Ishikawa (cell line): ENCODE measurements around the gene PLXNA4.

Experiments used
- CEBPB ChIP-seq: IDR thresholded peaks from 2 replicates; pipeline ENCODE4 v1.6.1; 2012
- CREB1 ChIP-seq: IDR thresholded peaks from 2 replicates; pipeline ENCODE4 v1.6.1; 2012; ENCODE audit warnings: low read depth
- EGR1 ChIP-seq: IDR thresholded peaks from 2 replicates; pipeline ENCODE4 v1.6.1; 2012
- EP300 ChIP-seq: IDR thresholded peaks from 2 replicates; pipeline ENCODE4 v1.6.1; 2012; ENCODE audit warnings: borderline replicate concordance
- FOXM1 ChIP-seq: IDR thresholded peaks from 2 replicates; pipeline ENCODE4 v1.6.1; 2012; ENCODE audit warnings: low read depth, borderline replicate concordance
- MAX ChIP-seq: IDR thresholded peaks from 2 replicates; pipeline ENCODE4 v1.6.1; 2012
- NFIC ChIP-seq: IDR thresholded peaks from 2 replicates; pipeline ENCODE4 v1.6.1; 2012
- RAD21 ChIP-seq: IDR thresholded peaks from 2 replicates; pipeline ENCODE4 v1.6.1; 2012; ENCODE audit warnings: low read depth
- REST ChIP-seq: IDR thresholded peaks from 2 replicates; pipeline ENCODE4 v1.6.1; 2012; ENCODE audit warnings: low read depth, mild to moderate bottlenecking
- TAF1 ChIP-seq: IDR thresholded peaks from 2 replicates; pipeline ENCODE4 v1.6.1; 2012; ENCODE audit warnings: low read depth, mild to moderate bottlenecking
- TCF12 ChIP-seq: IDR thresholded peaks from 2 replicates; pipeline ENCODE4 v1.6.1; 2012; ENCODE audit warnings: low read depth
- TEAD4 ChIP-seq: IDR thresholded peaks from 2 replicates; pipeline ENCODE4 v1.6.1; 2012
- USF1 ChIP-seq: IDR thresholded peaks from 2 replicates; pipeline ENCODE4 v1.6.1; 2012
- YY1 ChIP-seq: IDR thresholded peaks from 2 replicates; pipeline ENCODE4 v1.6.1; 2012; ENCODE audit warnings: low read depth
- ZBTB7A ChIP-seq: IDR thresholded peaks from 2 replicates; pipeline ENCODE4 v1.6.1; 2012; ENCODE audit warnings: low read depth

The PLXNA4 gene

GRCh38 chr7:132138817-132139216 is 437.5 kb downstream of the PLXNA4 start:
- TF ChIP-seq REST (no peak), RAD21 (no peak), EP300 (no peak), EGR1 (no peak), USF1 (no peak), CEBPB (no peak), NFIC (no peak), MAX (no peak), ZBTB7A (no peak), YY1 (no peak)

GRCh38 chr7:132137681-132138080 is 438.6 kb downstream of the PLXNA4 start:
- TF ChIP-seq ZBTB7A: no peak
- no peak for TF ChIP-seq TAF1
- TF ChIP-seq EP300: no peak
- TF ChIP-seq EGR1: no peak
- no peak for TF ChIP-seq REST
- TF ChIP-seq TCF12: no peak
- no peak for TF ChIP-seq TEAD4
- no peak for TF ChIP-seq NFIC
- no peak for TF ChIP-seq FOXM1
- TF ChIP-seq USF1: no peak
- no peak for TF ChIP-seq MAX
- TF ChIP-seq CEBPB: no peak
- TF ChIP-seq YY1: no peak
- no peak for TF ChIP-seq RAD21
- no peak for TF ChIP-seq CREB1

- no peak for TF ChIP-seq EGR1
- TF ChIP-seq FOXM1: no peak
Measured at GRCh38 chr7:132135746-132136385, 440.4 kb downstream of the PLXNA4 start.

GRCh38 chr7:132134814-132135445 is 441.3 kb downstream of the PLXNA4 start:
- no peak for TF ChIP-seq TAF1
- no peak for TF ChIP-seq TEAD4
- TF ChIP-seq YY1: no peak
- TF ChIP-seq EGR1: no peak
- TF ChIP-seq RAD21: no peak
- TF ChIP-seq USF1: no peak
- peak; percentile 74 for TF ChIP-seq REST
- TF ChIP-seq TCF12: no peak
- TF ChIP-seq FOXM1: no peak
